ENCODE results near the gene PLXDC2.

PLXDC2 gene

DNA sequence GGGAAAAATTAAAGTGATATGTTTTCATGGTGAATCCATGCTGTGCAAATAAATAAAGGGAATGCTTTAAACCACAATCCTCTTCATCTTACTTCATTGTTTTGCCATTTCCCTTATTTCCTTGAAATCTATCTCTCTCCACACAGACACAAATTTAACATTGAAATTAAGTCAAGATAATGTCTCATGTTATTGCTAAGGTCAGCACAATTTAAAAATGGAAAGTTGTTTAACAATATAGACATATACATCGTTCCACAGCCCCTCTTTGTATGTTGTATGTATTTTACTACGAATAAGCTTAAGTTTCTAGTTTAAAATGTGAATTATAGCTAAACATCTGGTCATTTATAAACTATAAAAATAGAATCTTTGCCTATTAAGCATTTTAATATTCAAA lies 256.9 kb downstream of the PLXDC2 start:
- no peak for DNase-seq

DNA sequence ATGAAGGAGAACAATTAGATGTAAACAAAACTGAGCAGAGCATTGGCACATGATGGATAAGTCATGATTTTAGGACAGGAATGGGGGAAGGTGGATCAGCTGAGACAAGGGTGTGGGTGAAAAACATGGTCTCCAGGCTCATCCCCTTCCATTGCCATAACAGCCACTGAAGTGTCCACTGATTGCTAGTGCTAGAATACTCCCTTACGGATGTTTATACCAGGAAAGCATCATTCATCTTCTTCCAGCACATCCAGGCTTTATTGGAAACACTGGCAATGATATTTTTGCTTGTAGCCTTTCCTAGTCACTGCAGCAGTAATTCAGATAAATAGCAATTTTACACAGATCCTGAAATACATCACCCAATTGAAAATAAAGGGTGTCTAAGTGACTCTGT lies 259.5 kb downstream of the PLXDC2 start:
- DNase-seq = no peak

- DNase-seq = no peak
These were observed 268.2 kb downstream of the PLXDC2 start for GRCh38 chr10:20084451-20084850.

DNA sequence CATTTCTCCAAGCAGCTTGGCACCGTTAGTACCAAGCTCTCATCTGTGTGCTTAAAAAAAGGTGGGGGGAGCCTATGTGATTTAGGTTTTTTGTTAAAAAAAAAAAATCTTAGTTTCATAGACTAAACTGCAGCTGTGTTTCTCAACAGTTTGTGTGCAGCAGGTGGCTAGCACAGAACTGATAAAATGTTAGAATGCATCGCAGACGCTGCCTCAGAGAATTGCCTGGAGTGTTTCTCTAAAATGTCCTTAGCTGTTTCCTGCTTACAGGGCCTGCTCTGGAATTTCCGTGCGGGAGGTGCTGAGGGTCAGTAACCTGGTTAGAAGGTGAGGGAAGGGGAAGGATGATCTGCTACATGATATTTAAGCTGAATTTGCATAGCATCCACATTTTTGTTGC lies 268.9 kb downstream of the PLXDC2 start:
- DNase-seq = no peak

DNA sequence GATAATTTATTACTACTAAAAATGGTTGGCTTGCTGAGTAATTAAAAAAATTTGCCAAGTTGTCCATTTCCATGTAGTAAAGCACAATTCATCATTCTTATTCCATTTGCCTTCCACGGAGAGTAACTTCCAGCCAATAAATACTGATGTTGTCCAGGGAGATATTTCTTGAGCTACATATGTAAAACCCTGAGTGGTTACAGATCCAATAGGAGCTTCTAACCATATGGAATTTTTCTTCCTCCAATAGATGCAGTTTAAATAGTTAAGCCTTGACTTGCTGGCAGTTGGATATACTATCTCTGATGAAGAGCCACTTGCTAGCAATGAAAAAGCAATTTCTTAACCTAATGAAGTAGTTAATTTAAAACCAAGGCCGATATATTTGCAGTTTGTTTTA lies 271.1 kb downstream of the PLXDC2 start:
- DNase-seq = no peak

DNA sequence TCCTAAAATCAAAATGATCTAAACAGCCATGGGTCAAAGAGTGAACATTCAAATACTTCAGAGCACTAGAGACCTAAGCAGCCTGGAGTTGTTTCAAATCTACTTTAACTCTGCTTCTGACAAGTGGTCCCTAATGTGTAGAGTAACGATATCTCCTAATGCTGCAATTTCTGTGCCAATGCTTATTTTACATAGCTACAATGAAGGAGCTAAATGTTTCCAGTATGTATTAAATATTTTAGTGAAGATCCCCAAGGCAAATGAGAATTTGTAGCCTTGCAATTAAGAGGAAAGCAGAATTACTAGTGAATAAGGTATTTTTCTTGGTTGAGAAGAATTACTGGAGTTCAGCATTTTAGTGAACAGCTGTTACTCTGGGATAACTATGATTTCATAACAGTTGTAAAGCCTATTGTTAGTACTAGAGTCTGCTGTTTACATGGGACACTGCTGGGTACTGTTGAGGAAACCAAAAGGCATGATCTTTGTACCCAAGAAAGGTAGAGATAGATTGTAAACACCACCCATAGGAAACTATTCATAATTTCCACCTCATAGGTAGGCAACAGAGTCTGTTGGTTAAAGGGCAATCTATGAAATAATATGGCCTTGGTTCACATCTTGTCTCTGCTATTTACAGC lies 271.9 kb downstream of the PLXDC2 start:
- no peak for DNase-seq

DNA sequence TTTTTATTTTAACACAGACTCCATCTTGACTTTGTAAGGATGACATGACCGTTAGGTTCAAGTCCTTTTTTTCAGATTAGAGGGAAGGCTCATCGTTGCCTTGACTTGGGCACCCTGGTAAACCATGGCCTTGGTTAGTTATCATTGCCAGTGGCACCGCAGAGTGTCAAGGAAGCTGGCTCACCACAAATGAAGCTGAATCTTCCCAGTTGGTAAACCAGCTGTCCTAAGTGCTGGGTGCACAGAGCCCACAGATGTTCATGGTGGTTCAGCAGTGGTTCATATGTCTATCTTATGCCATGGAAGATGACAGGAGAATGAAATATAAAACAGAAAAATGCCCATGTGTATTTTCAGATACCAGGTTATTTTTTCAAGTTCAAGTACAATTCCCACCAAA lies 273.6 kb downstream of the PLXDC2 start:
- DNase-seq = no peak

DNA sequence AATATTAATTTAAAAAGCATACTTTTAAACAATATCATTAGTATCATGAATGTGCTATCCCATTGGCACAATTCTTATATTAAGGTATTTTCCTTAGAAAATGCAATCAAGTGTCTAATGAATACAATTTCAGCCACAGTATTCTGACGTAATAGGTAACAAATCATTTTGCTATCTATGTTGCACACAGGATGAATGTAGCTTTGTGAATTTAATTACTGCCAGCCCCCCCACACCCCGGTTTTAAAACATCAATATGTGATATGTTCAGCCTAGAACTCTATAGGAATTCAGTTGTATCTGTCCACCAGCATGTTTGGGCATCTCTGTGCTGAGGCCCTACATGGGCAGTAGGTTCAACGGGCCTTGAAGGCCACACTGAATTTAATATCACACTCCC lies 274.6 kb downstream of the PLXDC2 start:
- no peak for DNase-seq

- no peak for DNase-seq
These were observed 275.5 kb downstream of the PLXDC2 start for GRCh38 chr10:20091698-20092097.

- no peak for DNase-seq
These were observed 277.4 kb downstream of the PLXDC2 start for GRCh38 chr10:20093600-20093999.

DNA sequence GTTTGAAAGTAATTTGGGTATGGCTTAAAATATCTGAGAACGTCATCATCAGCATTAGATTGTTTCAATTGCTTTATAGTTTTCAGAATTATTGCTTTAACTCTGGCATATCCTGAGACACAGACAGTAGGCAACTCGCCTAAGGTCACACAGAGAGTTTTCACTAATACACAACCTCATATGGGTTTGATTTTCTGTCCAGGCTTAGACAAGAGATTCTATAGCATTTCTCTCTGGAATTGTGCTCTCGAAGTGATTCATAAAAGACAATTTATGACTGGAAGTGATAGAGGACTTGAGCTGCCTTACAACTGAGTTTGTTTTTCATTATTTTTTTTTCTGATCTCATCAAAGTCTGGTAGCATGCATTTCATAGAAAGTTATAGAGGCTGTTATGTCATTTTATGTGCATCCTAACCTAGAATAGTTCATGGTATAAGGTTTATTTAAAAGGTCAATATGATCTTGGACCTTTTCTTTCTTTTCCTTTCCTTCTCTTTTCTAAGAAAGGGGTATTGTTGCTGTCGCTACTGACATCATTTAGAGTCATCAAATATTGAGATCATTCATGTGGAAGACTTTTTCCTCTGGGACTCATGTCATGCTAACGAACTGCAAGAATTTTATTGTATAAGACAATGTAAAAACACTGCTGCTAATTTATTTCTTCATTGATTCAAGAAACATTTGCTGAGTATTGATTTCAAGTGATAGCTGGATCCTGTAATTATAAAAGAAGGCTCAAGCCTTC lies 278.2 kb downstream of the PLXDC2 start:
- no peak for DNase-seq

- no peak for DNase-seq
These were observed 283.9 kb downstream of the PLXDC2 start for GRCh38 chr10:20100171-20100570.

- DNase-seq = no peak
These were observed 289.0 kb downstream of the PLXDC2 start for GRCh38 chr10:20105236-20105635.

GRCh38 chr10:20105931-20106330 lies 289.7 kb downstream of the PLXDC2 start:
- no peak for DNase-seq

GRCh38 chr10:20108021-20108420 lies 291.8 kb downstream of the PLXDC2 start:
- DNase-seq = no peak

- no peak for DNase-seq
These were observed 293.4 kb downstream of the PLXDC2 start for GRCh38 chr10:20109613-20110012.

GRCh38 chr10:20110125-20111100 lies 294.2 kb downstream of the PLXDC2 start:
- DNase-seq = no peak

DNA sequence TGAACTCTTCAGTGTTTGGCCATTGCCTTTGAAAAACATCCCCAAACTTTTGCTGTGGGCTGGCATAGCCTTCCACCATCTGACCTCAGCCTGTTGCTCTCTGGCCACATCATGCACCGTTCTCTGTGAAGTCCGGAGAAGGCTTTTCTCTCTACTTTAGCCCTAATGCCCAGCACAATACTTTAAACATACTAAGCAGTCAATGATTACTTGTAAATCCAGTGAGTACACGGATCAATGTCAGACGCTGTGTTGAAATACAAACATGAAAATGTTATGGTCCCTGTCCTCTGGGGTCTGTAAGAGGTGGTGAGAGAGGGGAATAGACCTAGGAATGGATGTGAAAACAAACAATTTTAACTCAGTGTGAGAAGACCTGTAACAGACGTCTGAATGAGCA lies 297.9 kb downstream of the PLXDC2 start:
- no peak for DNase-seq

- DNase-seq = no peak
These were observed 299.7 kb downstream of the PLXDC2 start for GRCh38 chr10:20115894-20116293.

DNA sequence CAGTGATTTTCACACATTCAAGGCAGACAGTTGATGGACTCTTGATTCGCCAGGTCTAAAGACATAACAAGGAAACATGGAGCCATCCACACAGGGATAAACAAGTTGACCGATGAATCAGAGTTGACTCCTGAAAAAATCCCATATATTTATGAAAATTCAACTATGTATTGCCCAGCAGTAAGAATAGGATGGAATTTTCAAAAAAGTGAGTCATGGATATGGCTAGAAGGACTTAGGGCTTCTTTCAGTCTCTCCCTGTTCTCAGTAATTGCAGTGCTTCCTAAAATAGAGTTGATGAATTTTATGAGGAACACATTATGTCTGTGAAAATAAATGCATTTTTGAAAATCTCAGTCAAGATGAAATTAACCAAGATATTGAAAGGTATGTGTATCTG lies 301.2 kb downstream of the PLXDC2 start:
- no peak for DNase-seq

GRCh38 chr10:20118119-20118518 lies 301.9 kb downstream of the PLXDC2 start:
- DNase-seq = no peak

DNA sequence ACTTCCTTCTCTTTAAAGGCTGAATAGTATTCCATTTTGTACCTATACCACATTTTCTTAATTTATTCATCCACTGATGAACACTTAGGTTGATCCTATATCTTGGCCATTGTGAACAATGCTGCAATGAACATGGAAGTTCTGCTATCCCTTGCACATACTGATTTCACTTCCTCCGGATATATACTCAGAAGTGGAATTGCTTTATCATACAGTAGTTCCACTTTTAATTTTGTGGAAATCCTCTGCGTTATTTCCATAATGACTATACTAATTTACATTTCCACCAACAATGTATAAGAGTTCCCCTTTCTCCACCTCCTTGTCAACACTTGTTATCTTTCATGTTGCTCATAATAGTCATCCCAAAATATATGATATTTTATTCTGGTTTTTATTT lies 312.6 kb downstream of the PLXDC2 start:
- no peak for DNase-seq

DNA sequence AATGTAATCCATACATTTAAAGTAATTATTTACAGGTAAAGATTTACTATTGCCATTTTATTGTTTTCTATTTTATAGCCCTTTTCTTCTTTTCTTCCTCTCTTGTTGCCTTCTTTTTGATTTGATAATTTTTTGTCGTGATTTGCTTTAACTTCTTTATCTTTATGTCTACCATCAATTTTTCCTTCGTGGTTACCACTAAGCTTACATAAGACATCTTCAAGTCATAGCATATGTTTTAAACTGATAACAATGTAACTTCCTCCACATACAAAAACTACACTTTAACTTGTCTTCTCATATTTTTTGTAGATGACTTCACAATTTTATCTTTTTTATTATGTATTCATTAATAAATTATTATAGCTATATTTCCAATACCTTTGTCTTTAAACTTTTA lies 316.6 kb downstream of the PLXDC2 start:
- no peak for DNase-seq

All from midbrain (tissue), 1 donor.